IMR-90 (cell line): ENCODE results near the gene BATF. TPM values are rescaled to one million over a fixed set of nuclear protein-coding genes. Genes with fewer than 3 reads are reported as not detected.

Source experiments
- ATAC-seq: fragments of 200-7000 bp; cut with Tn5 transposase; 2 replicates; pipeline ENCODE4 v1.9.1; 2020; ENCODE audit warnings: low read depth, mild to moderate bottlenecking, moderate library complexity
- BruUV-seq: library from RNA; stranded (reverse); fragments of 400-500 nt; replicated peaks from 2 replicates; lab custom pipeline; 2021; lab: Mats Ljungman, UMichigan
- CTCF ChIA-PET: fragments of 300-600 bp; formaldehyde crosslinking; extraction: SDS; loops from one replicate; lab custom pipeline; 2021; ENCODE audit warnings: antibody characterized with exemption; lab: Yijun Ruan, JAX
- POLR2A ChIA-PET: fragments of 300-600 bp; sonication (Branson Sonifier 250); formaldehyde crosslinking; loops from one replicate; lab custom pipeline; 2022; ENCODE audit warnings: antibody characterized with exemption; ENCODE audit not compliant: unreplicated experiment; lab: Charles Lee
- DNase-seq: peaks from one replicate; pipeline ENCODE4 v3.0.0; 2013
- H2AFZ ChIP-seq: replicated peaks from 2 replicates; pipeline ENCODE3; 2013; ENCODE audit warnings: low read length, mild to moderate bottlenecking; ENCODE audit not compliant: poor library complexity
- H2AK5ac ChIP-seq: 2 replicates; pipeline ENCODE4 v1.6.1; 2013; ENCODE audit warnings: low read depth, low read length, inconsistent platforms
- H2AK9ac ChIP-seq: replicated peaks from 2 replicates; pipeline ENCODE3; 2013; ENCODE audit warnings: mild to moderate bottlenecking, low read depth, low read length, moderate library complexity; ENCODE audit not compliant: poor library complexity
- H2BK120ac ChIP-seq: 2 replicates; pipeline ENCODE4 v1.6.1; 2013; ENCODE audit warnings: low read depth, low read length, inconsistent platforms
- H2BK15ac ChIP-seq: 3 replicates; pipeline ENCODE4 v1.6.1; 2013; ENCODE audit warnings: low read depth, low read length, inconsistent platforms
- H2BK20ac ChIP-seq: 2 replicates; pipeline ENCODE4 v1.6.1; 2013; ENCODE audit warnings: low read depth, mild to moderate bottlenecking, inconsistent platforms, low read length, moderate library complexity
- H2BK5ac ChIP-seq: 2 replicates; pipeline ENCODE4 v1.6.1; 2013; ENCODE audit warnings: mild to moderate bottlenecking, low read depth, low read length, inconsistent platforms; ENCODE audit not compliant: poor library complexity, severe bottlenecking
- H3K14ac ChIP-seq: replicated peaks from 2 replicates; pipeline ENCODE4 v1.6.1; 2013; ENCODE audit warnings: low read depth, low read length, inconsistent platforms
- H3K18ac ChIP-seq: 2 replicates; pipeline ENCODE4 v1.6.1; 2013; ENCODE audit warnings: low read depth, low read length, control low read depth
- H3K23ac ChIP-seq: 2 replicates; pipeline ENCODE4 v1.6.1; 2013; ENCODE audit warnings: low read depth, low read length, inconsistent platforms
- H3K27ac ChIP-seq: 2 replicates; pipeline ENCODE4 v1.5.1; 2013; ENCODE audit warnings: mild to moderate bottlenecking, control low read depth, low read length; ENCODE audit not compliant: insufficient read depth
- H3K27me3 ChIP-seq: 2 replicates; pipeline ENCODE4 v1.6.1; 2013; ENCODE audit warnings: low read length; ENCODE audit not compliant: control insufficient read depth, insufficient read depth
- H3K36me3 ChIP-seq: 2 replicates; pipeline ENCODE4 v1.6.1; 2013; ENCODE audit warnings: low read length, mixed read lengths; ENCODE audit not compliant: control insufficient read depth, insufficient read depth
- H3K4ac ChIP-seq: 2 replicates; pipeline ENCODE4 v1.6.1; 2013; ENCODE audit warnings: low read depth, low read length, inconsistent platforms
- H3K4me1 ChIP-seq: 2 replicates; pipeline ENCODE4 v1.6.1; 2013; ENCODE audit warnings: low read length, mixed read lengths; ENCODE audit not compliant: control insufficient read depth, insufficient read depth
- H3K4me2 ChIP-seq: 2 replicates; pipeline ENCODE4 v1.6.1; 2013; ENCODE audit warnings: low read depth, mild to moderate bottlenecking, control low read depth, low read length, moderate library complexity
- H3K4me3 ChIP-seq: 2 replicates; pipeline ENCODE4 v1.5.1; 2013; ENCODE audit warnings: low read depth, mild to moderate bottlenecking, control low read depth, low read length, moderate library complexity; ENCODE audit not compliant: insufficient read depth
- H3K56ac ChIP-seq: 2 replicates; pipeline ENCODE4 v1.6.1; 2013; ENCODE audit warnings: low read length, inconsistent platforms; ENCODE audit not compliant: insufficient read depth; ENCODE audit errors: extremely low read depth
- H3K79me1 ChIP-seq, 2 experiments: 2 replicates each; pipeline ENCODE4 v1.6.1; 2013; ENCODE audit warnings: low read length in 2 of 2, inconsistent platforms in 1 of 2, low read depth in 1 of 2
- H3K9ac ChIP-seq: 2 replicates; pipeline ENCODE4 v1.6.1; 2013; ENCODE audit warnings: low read depth, low read length, control low read depth
- H3K9me1 ChIP-seq: 2 replicates; pipeline ENCODE4 v1.6.1; 2013; ENCODE audit warnings: low read length, inconsistent platforms; ENCODE audit not compliant: insufficient read depth
- H3K9me3 ChIP-seq: 2 replicates; pipeline ENCODE4 v1.6.1; 2013; ENCODE audit warnings: low read length; ENCODE audit not compliant: control insufficient read depth, insufficient read depth
- H4K20me1 ChIP-seq: 2 replicates; pipeline ENCODE4 v1.6.1; 2013; ENCODE audit warnings: low read length, inconsistent platforms; ENCODE audit not compliant: insufficient read depth
- H4K5ac ChIP-seq: 2 replicates; pipeline ENCODE4 v1.6.1; 2013; ENCODE audit warnings: mild to moderate bottlenecking, low read depth, low read length, control low read depth
- H4K8ac ChIP-seq, 2 experiments: 2 replicates each; pipeline ENCODE4 v1.6.1; 2013; ENCODE audit warnings: low read depth in 2 of 2, low read length in 2 of 2, control low read depth in 1 of 2, inconsistent platforms in 1 of 2
- H4K91ac ChIP-seq: 2 replicates; pipeline ENCODE4 v1.6.1; 2013; ENCODE audit warnings: low read depth, low read length, inconsistent platforms; ENCODE audit not compliant: insufficient read depth
- MAZ ChIP-seq: IDR thresholded peaks from 2 replicates; pipeline ENCODE4 v1.6.1; 2012; ENCODE audit warnings: low read depth, mild to moderate bottlenecking, low read length, improper control_type of control experiment, moderate library complexity, borderline replicate concordance
- MXI1 ChIP-seq: IDR thresholded peaks from 2 replicates; pipeline ENCODE4 v1.6.1; 2012; ENCODE audit warnings: low read depth, mild to moderate bottlenecking, low read length, moderate library complexity, borderline replicate concordance
- NFE2L2 ChIP-seq: fragments of 150-350 bp; IDR thresholded peaks from 2 replicates; pipeline ENCODE4 v1.6.1; 2016; ENCODE audit warnings: low read depth, mild to moderate bottlenecking, low read length
- POLR2A ChIP-seq: IDR thresholded peaks from 2 replicates; pipeline ENCODE4 v1.6.1; 2012; ENCODE audit warnings: mild to moderate bottlenecking, low read depth, low read length
- RAD21 ChIP-seq: IDR thresholded peaks from 2 replicates; pipeline ENCODE4 v1.6.1; 2012; ENCODE audit warnings: low read length, improper control_type of control experiment
- WGBS, 2 experiments: methylation state at CpG; one replicate each; pipeline versions ENCODE4 v1.1.5 to v1.1.7; 2013; ENCODE audit warnings: missing lambda C conversion rate in 2 of 2; ENCODE audit not compliant: insufficient read length in 1 of 2; ENCODE audit errors: extremely low coverage in 2 of 2; 5-methylcytosine and 5-hydroxymethylcytosine counted together
- dilution Hi-C: fragments of 300-500 bp; cut with HindIII; formaldehyde crosslinking; loops from one replicate; pipeline ENCODE4 v1.14.3; 2018; ENCODE audit warnings: low sequenced_read_pairs; ENCODE audit not compliant: unreplicated experiment
- in situ Hi-C: fragments of 300-500 bp; cut with MboI; formaldehyde crosslinking; loops from 3 replicates; pipeline ENCODE4 v1.14.3; 2019; ENCODE audit warnings: low sequenced_read_pairs, inconsistent platforms, mixed read lengths
- intact Hi-C: fragments of 100-400 bp; cut with micrococcal nuclease; formaldehyde crosslinking; loops from 2 replicates; pipeline ENCODE4 v1.10.0; 2022
- polyA plus RNA-seq, 3 experiments: library from polyadenylated mRNA; depleted of rRNA; stranded (reverse); fragments of >200 nt; gene quantifications; 2 replicates each; pipeline ENCODE4 v1.2.3, GENCODE V29; 2012; ENCODE audit warnings: low replicate concordance in 1 of 3
- total RNA-seq: library from RNA; depleted of rRNA; stranded (reverse); fragments of >200 nt; gene quantifications from 2 replicates; pipeline ENCODE4 v1.2.3, GENCODE V29; 2012

Gene BATF
- total and polyA plus RNA-seq, 2 of the 4 experiments (the other 2 are of a cell fraction) = not detected

- no peak for ATAC-seq
- H3K14ac ChIP-seq = no peak overlapping the region
- peaks cover 2% of the 10 kb centered on the region for H3K9me3 ChIP-seq
- no peaks in the 10 kb centered on the region; the same call in 1 of the 2 replicates for H3K4me1 ChIP-seq
- H2AK5ac ChIP-seq = no peak overlapping the region
- dilution Hi-C loops = no loop called here
- H3K23ac ChIP-seq = no peak overlapping the region
- no peak overlapping the region for H3K27ac ChIP-seq
- H2BK20ac ChIP-seq = no peak overlapping the region
- H2AFZ ChIP-seq = no peak overlapping the region
- DNase-seq = no peak
- H4K8ac ChIP-seq = no peak overlapping the region
- intact Hi-C loops = loop anchor here (5.0 kb wide), 1 partner anchor 420 kb away; no protein-coding TSS in a partner anchor
- BruUV-seq = no TSS peak
- H3K79me1 ChIP-seq = no peaks in the 10 kb centered on the region
- in situ Hi-C loops = no loop called here
- no peak overlapping the region for H3K4me3 ChIP-seq
- ChIA-PET CTCF (interaction anchor here (1.0 to 1.9 kb wide), 2 partner anchors 15 to 23 kb away, joined by 3 to 5 read pairs; no protein-coding TSS in a partner anchor), POLR2A (no interaction called here)
- WGBS, 2 experiments = 60% methylated on average over 1 of the region's 4 CpGs; no CpG with 5 or more reads in 1 of the 2 experiments
- TF ChIP-seq MXI1 = no peak
- TF ChIP-seq NFE2L2 = no peak
- no peak for TF ChIP-seq MAZ
- TF ChIP-seq POLR2A = no peak
- TF ChIP-seq RAD21 = no peak
- H3K4ac ChIP-seq = no peak overlapping the region
- no peak overlapping the region for H3K9ac ChIP-seq
- H2AK9ac ChIP-seq = no peak overlapping the region
- no peak overlapping the region for H2BK15ac ChIP-seq
- H3K18ac ChIP-seq = no peak overlapping the region
- H3K56ac ChIP-seq = no peak overlapping the region
- H4K91ac ChIP-seq = no peak overlapping the region
- H4K5ac ChIP-seq = no peak overlapping the region
- no peak overlapping the region for H3K4me2 ChIP-seq
- H4K20me1 ChIP-seq = no peaks in the 10 kb centered on the region
- H3K36me3 ChIP-seq = no peaks in the 10 kb centered on the region
- H2BK120ac ChIP-seq = no peak overlapping the region
- H3K9me1 ChIP-seq = no peaks in the 10 kb centered on the region
- H3K27me3 ChIP-seq = peaks cover 30% of the 10 kb centered on the region
- H2BK5ac ChIP-seq = no peak overlapping the region
These were observed 40.2 kb downstream of the BATF start for GRCh38 chr14:75562489-75562888.
